ENCODE results near the gene RFK.

DNA sequence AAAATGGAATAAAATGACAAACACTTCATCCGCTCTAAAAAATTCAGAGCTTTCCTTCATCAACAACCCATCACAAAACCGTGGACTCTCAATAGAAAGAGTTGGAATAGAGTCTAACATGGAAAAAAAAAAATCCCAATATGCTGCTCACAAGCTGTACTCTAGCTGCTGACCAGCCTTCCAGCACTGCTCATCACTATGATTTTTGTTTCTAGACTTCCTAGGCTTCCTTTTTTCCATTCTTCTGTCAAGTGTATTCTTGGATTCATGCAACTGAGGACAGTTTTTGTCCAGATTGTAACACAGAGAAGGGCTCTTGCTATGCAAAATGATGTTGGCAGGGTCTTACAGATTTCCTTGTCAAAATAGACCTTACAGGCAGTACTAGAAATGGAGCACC lies 34.5 kb downstream of the RFK start:
- TF ChIP-seq CTCF (IDR thresholded peaks at IDR 0.05) (no peak), POLR2A (IDR thresholded peaks at IDR 0.05) (no peak)
